ENCODE data around the gene ADCY10.

GRCh38 chr1:167880580-167881021, 33.3 kb downstream of the ADCY10 start:
- TF ChIP-seq POLR2AphosphoS5 (IDR thresholded peaks at IDR 0.05) (no peak), POLR2A (IDR thresholded peaks at IDR 0.05) (no peak), CTCF (IDR thresholded peaks at IDR 0.05) (no peak)

All from sigmoid colon (tissue), 4 donors.